Cerebellar nuclear complex (tissue), 1 donor: ENCODE measurements around the gene GEMIN5.

ENCODE experiments used
- DNase-seq, 2 experiments: peaks; one replicate each; lab custom pipeline; 2025; lab: John Stamatoyannopoulos, UW

GEMIN5 gene

DNA sequence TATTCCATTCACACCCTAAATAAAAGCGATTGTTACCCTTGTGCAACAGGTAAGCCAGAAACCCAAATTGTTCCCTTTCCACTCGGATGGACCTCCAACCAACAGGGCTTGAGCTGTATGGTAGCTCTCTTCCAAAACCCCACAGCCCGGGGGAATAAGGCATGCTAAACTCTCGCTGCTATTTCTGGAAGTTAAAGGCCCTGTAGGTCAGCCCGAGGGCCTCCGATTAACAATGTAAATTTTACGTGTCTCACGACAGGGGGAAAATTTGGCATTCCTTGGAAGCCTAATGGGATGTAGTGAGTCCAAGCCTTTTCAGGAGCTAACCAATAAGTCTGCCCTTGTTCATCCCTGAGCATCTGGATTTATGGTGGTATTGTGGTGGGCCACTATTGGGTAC, 53.6 kb downstream of the GEMIN5 start:
- no peak for DNase-seq

DNA sequence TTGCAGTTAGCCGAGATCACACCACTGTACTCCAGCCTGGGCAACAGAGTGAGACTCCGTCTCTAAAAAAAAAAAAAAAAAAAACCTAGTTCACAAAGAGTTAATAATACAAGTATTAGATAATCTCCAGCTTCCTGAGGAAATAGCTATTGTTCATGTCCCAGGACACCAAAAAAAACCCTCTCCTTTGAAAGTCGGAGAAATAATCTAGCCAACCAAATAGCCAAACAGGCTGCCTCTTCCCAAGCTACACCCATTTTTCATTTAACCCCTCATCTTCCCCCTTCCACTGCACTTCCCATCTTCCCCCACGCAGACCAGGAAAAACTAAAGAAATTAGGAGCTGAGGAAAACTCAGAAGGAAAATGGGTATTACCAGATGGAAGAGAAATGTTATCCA, 56.0 kb downstream of the GEMIN5 start:
- DNase-seq, result no peak

DNA sequence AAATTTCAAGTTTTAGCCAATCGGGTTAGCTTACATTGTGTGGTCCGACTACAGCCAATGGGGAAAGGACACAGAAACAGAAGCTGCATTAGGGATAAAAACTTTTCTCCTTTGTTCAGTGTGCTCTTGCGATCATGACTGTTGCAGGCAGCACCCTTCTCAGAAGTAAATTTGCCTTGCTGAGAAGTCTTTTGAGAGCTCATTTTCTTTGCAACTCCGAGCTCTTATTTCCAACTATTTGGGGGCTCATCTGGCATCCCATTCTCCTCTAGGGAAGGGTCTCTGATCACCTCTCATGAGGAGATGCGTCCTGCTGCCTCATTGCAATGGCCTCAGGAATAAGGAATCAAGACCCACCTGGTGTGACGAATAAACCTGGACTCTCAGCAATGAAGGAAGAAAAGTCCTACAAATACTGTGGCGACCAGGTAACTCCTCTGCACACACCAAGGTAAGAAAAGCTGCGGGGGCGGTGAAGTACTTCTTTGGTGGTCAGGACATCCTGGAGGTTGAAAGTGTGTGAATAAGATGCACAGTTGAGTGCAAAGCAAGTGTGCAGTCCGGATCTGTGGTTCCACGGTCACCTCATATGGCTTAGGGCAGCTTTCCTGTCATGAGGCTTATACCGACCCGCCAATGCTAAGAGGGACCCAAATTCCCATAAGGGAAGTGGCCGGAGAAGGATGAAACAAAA, 59.2 kb downstream of the GEMIN5 start:
- no peak for DNase-seq

- DNase-seq, result no peak
Measured at GRCh38 chr5:154873791-154874331, 64.2 kb downstream of the GEMIN5 start.

GRCh38 chr5:154871734-154872133, 66.3 kb downstream of the GEMIN5 start:
- no peak for DNase-seq

DNA sequence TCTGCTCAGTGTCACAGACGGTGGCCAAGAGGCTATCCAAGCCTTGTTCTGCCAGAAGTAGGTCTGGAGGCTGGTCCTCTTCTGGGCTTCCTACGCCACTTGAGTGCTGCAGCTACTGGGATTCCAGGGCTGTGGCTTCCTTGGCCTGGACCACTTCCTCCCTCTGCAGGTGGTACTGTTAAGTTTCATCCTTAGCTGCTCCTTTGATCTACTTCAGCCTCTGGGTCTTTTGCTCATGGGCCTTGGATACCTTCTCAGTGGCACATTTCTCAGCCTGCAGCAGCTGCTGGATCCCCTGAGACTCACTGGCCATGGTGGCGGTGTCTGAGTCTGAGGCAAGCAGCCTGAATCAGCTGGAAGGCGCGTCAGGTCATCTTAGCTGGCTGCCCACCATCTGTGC, 69.3 kb downstream of the GEMIN5 start:
- no peak for DNase-seq

DNA sequence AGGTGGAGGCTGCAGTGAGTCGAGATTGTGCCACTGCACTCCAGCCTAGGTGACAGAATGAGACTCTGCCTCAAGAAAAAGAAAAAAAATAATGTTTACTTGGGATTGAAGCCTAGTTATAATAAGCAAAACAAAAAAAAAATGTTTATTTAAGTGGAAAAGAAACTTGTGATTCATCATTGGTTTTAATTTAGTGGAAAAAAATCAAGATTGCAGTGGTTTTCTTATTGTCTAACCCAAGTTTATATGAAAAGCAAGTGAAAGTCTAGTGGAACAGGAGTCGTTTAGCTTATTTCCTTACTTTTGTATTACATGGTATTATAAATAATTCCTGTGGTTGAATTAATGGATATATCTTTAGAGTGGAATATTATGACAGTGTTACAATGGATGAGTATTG, 71.2 kb downstream of the GEMIN5 start:
- DNase-seq, result no peak

DNA sequence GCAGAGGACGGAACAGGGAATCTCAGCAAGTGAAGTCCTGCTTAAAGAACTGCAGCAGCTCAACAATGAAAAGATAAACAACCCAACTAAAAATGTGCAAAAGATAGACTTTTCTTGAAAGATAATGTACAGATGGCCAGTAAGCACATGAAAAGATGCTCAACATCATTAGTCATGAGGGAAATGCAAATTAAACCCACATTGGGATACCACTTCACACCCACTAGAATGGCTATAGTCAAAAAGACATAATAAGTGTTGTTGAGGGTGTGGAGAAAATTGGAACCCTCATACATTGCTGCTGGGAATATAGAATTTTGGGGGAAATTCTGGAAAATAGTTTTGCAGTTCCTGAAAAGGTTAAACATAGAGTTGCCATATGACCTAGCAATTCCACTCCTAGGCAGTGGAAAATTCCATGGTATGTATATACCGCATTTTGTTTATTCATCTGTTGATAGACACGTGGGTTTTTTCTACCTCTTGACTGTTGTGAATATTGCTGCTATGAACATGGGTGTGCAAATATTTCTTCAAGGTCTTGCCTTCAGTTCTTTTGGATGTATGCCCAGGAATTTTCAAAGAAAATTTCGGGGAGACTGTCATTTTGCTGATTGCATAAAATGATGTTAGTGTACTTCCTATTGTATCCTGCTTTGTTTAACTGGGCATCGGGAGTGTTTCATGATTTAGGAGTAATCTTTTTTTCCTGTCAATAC, 72.4 kb downstream of the GEMIN5 start:
- DNase-seq, result no peak

DNA sequence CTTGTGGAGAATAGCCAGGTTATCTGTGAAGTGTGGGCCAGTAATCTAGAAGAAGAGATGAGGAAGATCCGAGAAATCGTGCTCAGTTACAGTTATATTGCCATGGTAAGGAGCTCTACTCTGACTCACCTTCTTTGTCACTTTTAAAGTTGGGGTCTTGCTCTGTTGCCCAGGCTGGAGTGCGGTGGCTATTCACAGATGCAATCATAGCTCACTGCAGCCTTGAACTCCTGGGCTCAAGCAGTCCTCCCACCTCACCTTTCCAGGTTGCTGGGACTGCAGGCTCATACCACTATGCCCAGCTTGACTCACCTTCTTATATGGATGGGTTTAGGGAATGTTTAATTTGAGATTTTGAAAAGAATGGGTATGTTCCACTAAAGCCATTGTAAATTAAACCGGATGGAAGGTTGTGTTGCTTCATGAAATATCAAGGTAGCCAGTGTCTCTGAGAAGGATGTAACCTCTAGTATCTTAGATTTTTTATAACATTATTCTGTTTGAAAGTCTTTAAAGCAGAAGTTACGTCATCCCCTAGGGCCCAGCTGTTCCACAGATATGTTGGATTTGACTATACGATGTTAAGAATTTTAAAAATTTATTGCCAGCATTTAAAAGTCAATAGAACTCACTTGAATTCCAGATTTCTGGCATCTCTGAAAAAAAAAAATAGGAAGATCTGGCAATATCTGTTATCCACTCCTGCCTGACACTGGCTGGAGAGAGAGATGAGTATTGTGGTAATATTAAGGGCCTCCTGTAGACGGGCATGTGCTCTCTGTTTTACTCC, 74.5 kb downstream of the GEMIN5 start:
- DNase-seq, result no peak

DNA sequence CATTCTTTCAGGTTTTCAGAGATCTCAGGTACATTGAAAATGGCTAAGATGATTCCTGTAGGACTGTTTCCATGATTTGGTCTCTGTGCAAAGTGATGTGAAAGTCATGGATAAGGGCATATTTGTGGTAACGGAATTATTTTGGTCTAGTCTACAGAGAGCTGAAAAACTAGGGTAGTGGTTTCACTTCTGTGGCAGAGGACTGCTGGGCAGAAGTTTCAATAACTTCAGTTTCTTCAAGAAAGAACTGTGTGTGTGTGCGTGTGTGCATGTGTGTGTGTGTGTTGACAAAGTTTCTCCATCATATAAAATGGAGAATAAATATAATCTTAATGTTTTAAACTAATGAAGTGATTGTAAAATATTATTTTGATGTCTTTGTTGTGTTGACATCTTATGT, 75.2 kb downstream of the GEMIN5 start:
- no peak for DNase-seq

- DNase-seq, result no peak
Measured at GRCh38 chr5:154861946-154862345, 76.1 kb downstream of the GEMIN5 start.

DNA sequence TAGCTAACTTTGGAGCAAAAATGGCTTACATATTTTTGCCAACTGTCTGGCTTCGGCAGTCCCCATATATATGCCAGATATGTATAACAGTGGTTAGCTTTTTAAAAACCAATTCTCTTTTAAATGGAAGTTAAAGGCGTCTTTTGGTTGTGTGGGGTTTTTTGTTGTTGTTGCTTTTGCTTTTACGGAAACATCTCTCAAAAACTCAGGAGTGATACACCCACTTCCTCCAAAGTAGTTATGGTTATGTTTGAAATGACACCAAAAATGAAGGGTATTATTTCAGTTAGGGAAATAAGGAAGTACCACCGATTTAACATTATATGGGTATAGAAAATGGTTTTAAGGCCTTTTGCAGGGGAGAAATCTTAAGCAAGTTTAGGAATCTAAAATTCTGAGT, 77.2 kb downstream of the GEMIN5 start:
- no peak for DNase-seq

- no peak for DNase-seq
Measured at GRCh38 chr5:154860123-154860522, 77.9 kb downstream of the GEMIN5 start.

DNA sequence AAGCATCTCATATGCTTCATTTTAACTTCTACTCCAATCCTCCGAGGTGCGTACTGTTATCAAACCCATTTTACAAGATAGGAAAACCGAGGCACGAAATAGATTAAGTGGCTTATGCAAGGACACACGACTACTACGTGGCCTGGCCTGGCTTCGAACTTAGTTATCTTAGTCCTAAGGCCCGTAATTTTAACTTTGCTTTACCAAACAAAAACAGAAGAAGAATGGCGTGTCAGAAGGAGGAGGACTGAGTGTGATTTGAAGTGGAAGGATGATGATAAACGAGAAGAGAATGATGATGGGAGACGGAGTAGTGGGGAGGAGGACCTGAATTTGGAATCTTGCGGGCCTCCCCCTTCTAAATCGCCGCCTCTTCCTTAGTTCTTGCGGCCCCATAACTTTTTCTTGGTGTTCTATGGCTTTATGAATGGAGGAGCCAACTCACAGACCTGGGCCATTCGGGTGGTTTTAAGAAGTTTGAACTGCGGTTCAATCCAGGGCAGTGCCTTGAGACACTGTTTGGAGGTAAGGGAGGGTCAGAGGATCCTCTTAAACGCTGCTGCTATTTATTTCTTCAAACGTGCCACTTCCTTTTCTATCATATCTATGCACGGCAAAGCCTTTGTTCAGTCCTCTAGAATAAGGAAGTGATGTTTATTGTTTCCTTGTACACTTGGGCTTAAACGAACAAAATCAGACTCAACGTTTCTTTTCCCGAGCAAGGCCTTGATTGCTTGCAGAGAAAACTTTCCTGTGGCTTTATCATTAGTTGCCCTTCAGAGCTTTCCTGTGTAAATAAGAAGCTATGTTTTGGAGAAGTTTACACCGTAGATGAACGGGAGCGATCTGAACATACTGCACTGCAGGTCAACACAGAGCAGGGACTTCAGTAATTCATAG, 78.8 kb downstream of the GEMIN5 start:
- DNase-seq, result no peak

DNA sequence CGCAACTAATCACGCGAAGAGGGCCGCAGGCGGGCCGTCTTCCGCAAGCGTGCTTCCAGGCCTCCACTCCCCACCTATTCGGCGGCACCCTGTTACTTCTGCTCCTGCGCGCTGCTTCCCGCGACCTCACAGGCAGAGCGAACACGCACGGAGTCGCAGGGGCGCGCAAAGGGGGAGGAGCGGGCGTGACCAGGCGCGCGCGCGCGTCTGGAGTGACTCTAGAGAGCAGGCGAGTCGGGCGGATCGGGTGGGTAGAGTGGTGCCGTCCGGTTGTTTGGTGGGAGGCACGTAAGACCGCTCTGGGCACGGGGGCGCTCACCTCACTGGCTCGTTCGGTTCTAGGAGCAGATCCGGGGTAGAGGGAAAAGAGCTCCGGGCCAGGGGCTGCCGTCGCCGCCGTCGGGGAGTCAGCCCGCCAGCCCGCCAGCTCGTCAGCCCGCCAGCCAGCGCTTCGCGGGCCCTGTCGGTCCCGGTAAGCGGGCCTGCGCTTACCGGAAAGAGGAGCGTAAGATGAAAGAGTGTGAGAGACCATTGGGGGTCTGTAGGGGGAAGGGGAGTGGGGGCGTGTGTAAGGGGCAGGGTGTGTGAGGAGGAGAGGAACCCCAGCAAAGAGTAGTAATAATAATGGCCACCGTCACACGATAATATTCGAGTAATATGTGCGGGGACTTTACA, 79.6 kb downstream of the GEMIN5 start, which contains the start of gene CNOT8:
CNOT8 (plus strand) TSS at position 331 of the 675 bp plus-strand sequence. CDS start 4,652 bp downstream, outside the sequence.
- peak; percentile 94 to 95 for DNase-seq

GRCh38 chr5:154857530-154858296, 80.3 kb downstream of the GEMIN5 start:
- peak; percentile 74 to 75 for DNase-seq

DNA sequence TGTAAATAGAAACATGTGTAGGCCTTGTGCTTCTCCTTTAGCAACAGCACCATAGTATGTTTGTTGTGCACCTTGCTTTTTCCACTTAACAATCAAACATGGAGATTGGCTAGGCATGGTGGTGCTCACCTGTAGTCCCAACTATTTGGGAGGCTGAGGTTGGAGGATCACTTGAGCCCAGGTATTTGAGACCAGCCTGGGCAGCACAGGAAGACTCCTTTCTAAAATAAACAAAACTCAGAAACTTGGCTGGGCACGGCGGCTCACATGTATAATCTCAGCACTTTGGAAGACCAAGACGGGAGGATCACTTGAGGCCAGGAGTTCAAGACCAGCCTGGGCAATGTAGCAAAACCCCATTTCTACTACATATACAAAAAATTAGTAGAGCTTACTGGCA, 86.7 kb downstream of the GEMIN5 start:
- DNase-seq, result no peak

DNA sequence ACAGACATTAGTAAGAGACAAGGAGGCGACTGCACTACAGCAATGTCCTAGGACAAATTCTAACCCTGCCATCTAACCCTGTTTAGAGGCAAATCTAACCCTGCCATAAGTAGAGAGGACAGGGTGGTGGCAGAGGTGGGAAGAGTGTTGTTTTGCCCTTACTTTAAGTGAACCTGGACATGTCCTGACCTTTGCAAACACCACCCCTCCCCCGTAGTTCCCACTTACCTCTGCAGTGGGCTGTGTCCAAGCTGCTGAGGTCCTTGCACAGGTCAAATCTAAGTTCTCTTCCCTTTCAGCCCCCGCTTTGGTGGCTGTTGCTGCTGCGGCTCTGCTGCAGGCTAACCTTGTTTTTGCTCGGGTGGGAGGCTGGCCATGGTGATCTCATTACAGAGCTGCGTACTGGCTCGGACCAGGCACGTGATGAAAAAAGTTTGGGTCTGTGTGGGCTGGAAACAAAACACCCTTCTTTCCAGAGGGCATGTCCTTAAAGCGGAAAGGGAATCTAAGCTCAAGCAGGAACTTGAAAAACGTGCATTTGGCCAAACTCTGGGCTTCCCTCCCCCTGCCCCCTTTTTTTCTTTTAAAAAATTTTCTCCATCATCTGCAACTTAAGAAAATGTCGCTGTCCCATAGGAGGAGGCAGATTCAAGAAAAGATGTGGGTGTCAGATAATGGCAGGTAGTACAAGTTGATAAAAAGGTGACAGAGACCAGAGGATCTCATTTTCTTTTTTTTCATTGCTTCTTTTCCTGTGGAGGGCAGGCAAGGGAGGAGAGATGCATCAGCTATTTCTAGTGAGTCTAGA, 87.6 kb downstream of the GEMIN5 start, which contains the start of gene FAXDC2:
FAXDC2 (minus strand) TSS at position 349 of the 808 bp plus-strand sequence. CDS start 12,425 bp downstream, outside the sequence.
- no peak for DNase-seq

DNA sequence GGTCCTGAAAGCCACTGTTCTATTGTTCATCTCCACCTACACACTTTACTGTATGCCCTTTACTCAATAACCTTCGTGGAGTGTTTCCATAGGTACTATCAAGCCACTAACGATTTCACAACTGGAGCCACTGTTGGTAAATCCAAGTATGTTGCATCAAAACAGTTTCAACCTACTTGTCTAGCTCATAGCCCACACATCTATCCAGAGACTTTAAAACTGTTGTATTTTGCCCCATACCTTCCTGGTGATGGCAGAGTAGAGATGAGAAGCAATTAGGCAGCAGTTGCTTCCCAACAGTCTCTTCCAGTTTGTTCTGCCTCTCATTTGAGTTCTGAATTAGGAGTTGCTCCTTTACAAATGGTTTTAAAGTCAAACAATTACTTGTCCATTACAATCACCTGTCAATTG, 88.2 kb downstream of the GEMIN5 start:
- no peak for DNase-seq
